Measurements from ENCODE around the gene NIBAN1. TPM values are rescaled to one million over a fixed set of nuclear protein-coding genes. Genes with fewer than 3 reads are reported as not detected.

Gene NIBAN1
- total and polyA plus RNA-seq, 9 of the 15 experiments (the other 6 are each of a cell fraction or from before 2014, with no cell fraction given) = 1.5 to 26.6 (median 16.2) TPM

DNA sequence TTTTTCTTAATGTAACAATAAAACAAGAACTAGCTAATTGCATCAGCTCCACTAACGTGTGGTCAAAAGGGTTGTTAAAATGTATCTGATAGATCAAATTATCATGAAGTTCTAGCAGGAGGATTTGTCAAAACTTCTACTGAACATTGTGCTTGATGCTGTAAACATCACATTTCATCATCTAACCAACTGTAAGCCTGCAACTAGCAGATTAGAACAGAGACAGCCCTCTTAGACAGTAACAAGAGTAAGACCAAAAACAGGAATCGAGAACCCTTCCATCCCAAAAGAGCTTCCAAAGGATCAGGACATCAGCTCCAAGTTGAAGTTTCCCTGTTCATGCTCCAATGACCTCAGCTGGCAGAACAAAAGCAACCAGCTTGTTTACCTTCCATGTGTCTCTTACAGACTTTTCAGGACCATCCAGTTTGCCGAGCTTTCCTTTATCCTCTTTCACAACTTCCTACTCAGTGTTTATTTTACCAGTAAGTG lies 44.6 kb downstream of the NIBAN1 start (continued):
- TF ChIP-seq PHTF2 (CRISPR knock-in tag; IDR thresholded peaks at IDR 0.05) = no peak
- no peak for TF ChIP-seq ZNF717 (CRISPR knock-in tag; IDR thresholded peaks at IDR 0.05)
- TF ChIP-seq, protein P1, sequence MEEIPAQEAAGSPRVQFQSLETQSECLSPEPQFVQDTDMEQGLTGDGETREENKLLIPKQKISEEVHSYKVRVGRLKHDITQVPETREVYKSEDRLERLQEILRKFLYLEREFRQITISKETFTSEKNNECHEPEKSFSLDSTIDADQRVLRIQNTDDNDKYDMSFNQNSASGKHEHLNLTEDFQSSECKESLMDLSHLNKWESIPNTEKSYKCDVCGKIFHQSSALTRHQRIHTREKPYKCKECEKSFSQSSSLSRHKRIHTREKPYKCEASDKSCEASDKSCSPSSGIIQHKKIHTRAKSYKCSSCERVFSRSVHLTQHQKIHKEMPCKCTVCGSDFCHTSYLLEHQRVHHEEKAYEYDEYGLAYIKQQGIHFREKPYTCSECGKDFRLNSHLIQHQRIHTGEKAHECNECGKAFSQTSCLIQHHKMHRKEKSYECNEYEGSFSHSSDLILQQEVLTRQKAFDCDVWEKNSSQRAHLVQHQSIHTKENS (CRISPR knock-in tag; IDR thresholded peaks at IDR 0.05) = no peak
- no peak for TF ChIP-seq NFXL1 (CRISPR knock-in tag; IDR thresholded peaks at IDR 0.05)
- TF ChIP-seq YBX1 (IDR thresholded peaks at IDR 0.05) = no peak
- 0 out of 2 replicates have a peak, but pooled peaks have one; percentile 32 for TF ChIP-seq ZNF175 (CRISPR knock-in tag; IDR thresholded peaks at IDR 0.05; ENCODE audit: low read depth)
- peak; percentile 43; the same call in 1 of the 2 replicates for TF ChIP-seq JUND (IDR thresholded peaks at IDR 0.05; ENCODE audit: borderline replicate concordance, low read depth, low read length)
- peak; percentile 29; the same call in 1 of the 3 replicates for TF ChIP-seq JUND (tag; IDR thresholded peaks at IDR 0.05; ENCODE audit: borderline replicate concordance, low read depth, low read length)
- TF ChIP-seq, protein P2, sequence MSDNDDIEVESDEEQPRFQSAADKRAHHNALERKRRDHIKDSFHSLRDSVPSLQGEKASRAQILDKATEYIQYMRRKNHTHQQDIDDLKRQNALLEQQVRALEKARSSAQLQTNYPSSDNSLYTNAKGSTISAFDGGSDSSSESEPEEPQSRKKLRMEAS (CRISPR knock-in tag; IDR thresholded peaks at IDR 0.05) = no peak
- TF ChIP-seq, protein P3, sequence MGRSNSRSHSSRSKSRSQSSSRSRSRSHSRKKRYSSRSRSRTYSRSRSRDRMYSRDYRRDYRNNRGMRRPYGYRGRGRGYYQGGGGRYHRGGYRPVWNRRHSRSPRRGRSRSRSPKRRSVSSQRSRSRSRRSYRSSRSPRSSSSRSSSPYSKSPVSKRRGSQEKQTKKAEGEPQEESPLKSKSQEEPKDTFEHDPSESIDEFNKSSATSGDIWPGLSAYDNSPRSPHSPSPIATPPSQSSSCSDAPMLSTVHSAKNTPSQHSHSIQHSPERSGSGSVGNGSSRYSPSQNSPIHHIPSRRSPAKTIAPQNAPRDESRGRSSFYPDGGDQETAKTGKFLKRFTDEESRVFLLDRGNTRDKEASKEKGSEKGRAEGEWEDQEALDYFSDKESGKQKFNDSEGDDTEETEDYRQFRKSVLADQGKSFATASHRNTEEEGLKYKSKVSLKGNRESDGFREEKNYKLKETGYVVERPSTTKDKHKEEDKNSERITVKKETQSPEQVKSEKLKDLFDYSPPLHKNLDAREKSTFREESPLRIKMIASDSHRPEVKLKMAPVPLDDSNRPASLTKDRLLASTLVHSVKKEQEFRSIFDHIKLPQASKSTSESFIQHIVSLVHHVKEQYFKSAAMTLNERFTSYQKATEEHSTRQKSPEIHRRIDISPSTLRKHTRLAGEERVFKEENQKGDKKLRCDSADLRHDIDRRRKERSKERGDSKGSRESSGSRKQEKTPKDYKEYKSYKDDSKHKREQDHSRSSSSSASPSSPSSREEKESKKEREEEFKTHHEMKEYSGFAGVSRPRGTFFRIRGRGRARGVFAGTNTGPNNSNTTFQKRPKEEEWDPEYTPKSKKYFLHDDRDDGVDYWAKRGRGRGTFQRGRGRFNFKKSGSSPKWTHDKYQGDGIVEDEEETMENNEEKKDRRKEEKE (IDR thresholded peaks at IDR 0.05; ENCODE audit: borderline replicate concordance in 1 of 2, control insufficient read depth in 1 of 2, low read depth in 2 of 2, low read length in 1 of 2) = no peak
- no peak for TF ChIP-seq NFE2 (IDR thresholded peaks at IDR 0.05; ENCODE audit: low read depth)
- 0 out of 2 replicates have a peak, but pooled peaks have one; percentile 34 for TF ChIP-seq CREM (IDR thresholded peaks at IDR 0.05; ENCODE audit: low read depth)
- TF ChIP-seq KLF6 (CRISPR knock-in tag; IDR thresholded peaks at IDR 0.05; ENCODE audit: borderline replicate concordance) = no peak
- TF ChIP-seq FOXK2 (conservative IDR thresholded peaks at IDR 0.05 in 1 of 2, IDR thresholded peaks at IDR 0.05 in 1 of 2; ENCODE audit: low read depth in 2 of 2) = peak in 1 of 2 experiments; percentile 54; a peak in 2 of 4 replicates
- no peak for TF ChIP-seq DDX20 (tag; IDR thresholded peaks at IDR 0.05; ENCODE audit: low read depth)
- no peak for TF ChIP-seq NEUROD1 (IDR thresholded peaks at IDR 0.05; ENCODE audit: borderline replicate concordance, low read depth, low read length, partially characterized antibody)
- no peak for TF ChIP-seq KLF13 (tag; IDR thresholded peaks at IDR 0.05; ENCODE audit: borderline replicate concordance, low read depth)
- TF ChIP-seq, protein P4, sequence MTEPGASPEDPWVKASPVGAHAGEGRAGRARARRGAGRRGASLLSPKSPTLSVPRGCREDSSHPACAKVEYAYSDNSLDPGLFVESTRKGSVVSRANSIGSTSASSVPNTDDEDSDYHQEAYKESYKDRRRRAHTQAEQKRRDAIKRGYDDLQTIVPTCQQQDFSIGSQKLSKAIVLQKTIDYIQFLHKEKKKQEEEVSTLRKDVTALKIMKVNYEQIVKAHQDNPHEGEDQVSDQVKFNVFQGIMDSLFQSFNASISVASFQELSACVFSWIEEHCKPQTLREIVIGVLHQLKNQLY (CRISPR knock-in tag; conservative IDR thresholded peaks at IDR 0.05) = no peak
- no peak for TF ChIP-seq ZNF79 (CRISPR knock-in tag; IDR thresholded peaks at IDR 0.05; ENCODE audit: low read depth)
- no peak for TF ChIP-seq CHD2 (IDR thresholded peaks at IDR 0.05; ENCODE audit: low read depth, low read length)
- TF ChIP-seq ZBTB17 (CRISPR knock-in tag; IDR thresholded peaks at IDR 0.05) = no peak
- TF ChIP-seq ZZZ3 (IDR thresholded peaks at IDR 0.05) = no peak
- no peak for TF ChIP-seq NCOA6 (IDR thresholded peaks at IDR 0.05)
- TF ChIP-seq, protein P5, sequence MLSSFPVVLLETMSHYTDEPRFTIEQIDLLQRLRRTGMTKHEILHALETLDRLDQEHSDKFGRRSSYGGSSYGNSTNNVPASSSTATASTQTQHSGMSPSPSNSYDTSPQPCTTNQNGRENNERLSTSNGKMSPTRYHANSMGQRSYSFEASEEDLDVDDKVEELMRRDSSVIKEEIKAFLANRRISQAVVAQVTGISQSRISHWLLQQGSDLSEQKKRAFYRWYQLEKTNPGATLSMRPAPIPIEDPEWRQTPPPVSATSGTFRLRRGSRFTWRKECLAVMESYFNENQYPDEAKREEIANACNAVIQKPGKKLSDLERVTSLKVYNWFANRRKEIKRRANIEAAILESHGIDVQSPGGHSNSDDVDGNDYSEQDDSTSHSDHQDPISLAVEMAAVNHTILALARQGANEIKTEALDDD (IDR thresholded peaks at IDR 0.05) = peak; percentile 84

Measured in K562 (cell line).